IMR-90 (cell line): ENCODE data around the gene EPHA6.

Experiments used
- MXI1 ChIP-seq: IDR thresholded peaks from 2 replicates; pipeline ENCODE4 v1.6.1; 2012; ENCODE audit warnings: low read depth, mild to moderate bottlenecking, low read length, moderate library complexity, borderline replicate concordance
- RAD21 ChIP-seq: IDR thresholded peaks from 2 replicates; pipeline ENCODE4 v1.6.1; 2012; ENCODE audit warnings: low read length, improper control_type of control experiment
- RCOR1 ChIP-seq: IDR thresholded peaks from 2 replicates; pipeline ENCODE4 v1.6.1; 2012; ENCODE audit warnings: mild to moderate bottlenecking, low read length, improper control_type of control experiment; ENCODE audit not compliant: insufficient replicate concordance
- TF ChIP-seq, protein P1 (sequence below): conservative IDR thresholded peaks from 2 replicates; pipeline ENCODE4 v1.5.1; 2012; ENCODE audit warnings: mild to moderate bottlenecking, low read depth, low read length, improper control_type of control experiment
- TF ChIP-seq, protein P2 (sequence below): fragments of 150-350 bp; IDR thresholded peaks from 2 replicates; pipeline ENCODE4 v1.6.1; 2017; ENCODE audit warnings: mild to moderate bottlenecking, antibody characterized with exemption, low read length, low read depth

DNA sequence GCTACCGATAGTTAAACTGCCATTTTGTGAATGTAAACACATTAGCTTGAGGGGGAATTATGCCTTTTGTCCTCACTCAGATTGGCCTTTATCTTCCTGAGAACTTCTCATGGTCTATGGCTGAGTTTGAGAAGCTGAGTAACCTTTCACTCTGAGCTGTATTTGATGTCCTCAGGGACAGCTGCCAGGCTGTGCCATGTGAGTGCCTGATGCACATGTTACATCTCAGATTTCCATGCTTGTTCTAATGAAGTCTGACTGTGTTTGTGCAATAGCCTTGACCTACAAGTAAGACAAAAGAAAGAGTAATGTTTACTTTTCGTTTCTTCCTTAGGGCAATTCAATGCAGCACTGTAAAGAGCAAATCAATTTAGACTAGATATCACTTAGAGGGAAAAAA, 906.0 kb downstream of the EPHA6 start:
- TF ChIP-seq, protein P1, sequence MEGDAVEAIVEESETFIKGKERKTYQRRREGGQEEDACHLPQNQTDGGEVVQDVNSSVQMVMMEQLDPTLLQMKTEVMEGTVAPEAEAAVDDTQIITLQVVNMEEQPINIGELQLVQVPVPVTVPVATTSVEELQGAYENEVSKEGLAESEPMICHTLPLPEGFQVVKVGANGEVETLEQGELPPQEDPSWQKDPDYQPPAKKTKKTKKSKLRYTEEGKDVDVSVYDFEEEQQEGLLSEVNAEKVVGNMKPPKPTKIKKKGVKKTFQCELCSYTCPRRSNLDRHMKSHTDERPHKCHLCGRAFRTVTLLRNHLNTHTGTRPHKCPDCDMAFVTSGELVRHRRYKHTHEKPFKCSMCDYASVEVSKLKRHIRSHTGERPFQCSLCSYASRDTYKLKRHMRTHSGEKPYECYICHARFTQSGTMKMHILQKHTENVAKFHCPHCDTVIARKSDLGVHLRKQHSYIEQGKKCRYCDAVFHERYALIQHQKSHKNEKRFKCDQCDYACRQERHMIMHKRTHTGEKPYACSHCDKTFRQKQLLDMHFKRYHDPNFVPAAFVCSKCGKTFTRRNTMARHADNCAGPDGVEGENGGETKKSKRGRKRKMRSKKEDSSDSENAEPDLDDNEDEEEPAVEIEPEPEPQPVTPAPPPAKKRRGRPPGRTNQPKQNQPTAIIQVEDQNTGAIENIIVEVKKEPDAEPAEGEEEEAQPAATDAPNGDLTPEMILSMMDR, result no peak
- no peak for TF ChIP-seq RCOR1
- no peak for TF ChIP-seq RAD21
- TF ChIP-seq MXI1, result no peak
- TF ChIP-seq, protein P2, sequence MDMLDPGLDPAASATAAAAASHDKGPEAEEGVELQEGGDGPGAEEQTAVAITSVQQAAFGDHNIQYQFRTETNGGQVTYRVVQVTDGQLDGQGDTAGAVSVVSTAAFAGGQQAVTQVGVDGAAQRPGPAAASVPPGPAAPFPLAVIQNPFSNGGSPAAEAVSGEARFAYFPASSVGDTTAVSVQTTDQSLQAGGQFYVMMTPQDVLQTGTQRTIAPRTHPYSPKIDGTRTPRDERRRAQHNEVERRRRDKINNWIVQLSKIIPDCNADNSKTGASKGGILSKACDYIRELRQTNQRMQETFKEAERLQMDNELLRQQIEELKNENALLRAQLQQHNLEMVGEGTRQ, result no peak
